ENCODE measurements around the gene HDGFL2.

The HDGFL2 gene

DNA sequence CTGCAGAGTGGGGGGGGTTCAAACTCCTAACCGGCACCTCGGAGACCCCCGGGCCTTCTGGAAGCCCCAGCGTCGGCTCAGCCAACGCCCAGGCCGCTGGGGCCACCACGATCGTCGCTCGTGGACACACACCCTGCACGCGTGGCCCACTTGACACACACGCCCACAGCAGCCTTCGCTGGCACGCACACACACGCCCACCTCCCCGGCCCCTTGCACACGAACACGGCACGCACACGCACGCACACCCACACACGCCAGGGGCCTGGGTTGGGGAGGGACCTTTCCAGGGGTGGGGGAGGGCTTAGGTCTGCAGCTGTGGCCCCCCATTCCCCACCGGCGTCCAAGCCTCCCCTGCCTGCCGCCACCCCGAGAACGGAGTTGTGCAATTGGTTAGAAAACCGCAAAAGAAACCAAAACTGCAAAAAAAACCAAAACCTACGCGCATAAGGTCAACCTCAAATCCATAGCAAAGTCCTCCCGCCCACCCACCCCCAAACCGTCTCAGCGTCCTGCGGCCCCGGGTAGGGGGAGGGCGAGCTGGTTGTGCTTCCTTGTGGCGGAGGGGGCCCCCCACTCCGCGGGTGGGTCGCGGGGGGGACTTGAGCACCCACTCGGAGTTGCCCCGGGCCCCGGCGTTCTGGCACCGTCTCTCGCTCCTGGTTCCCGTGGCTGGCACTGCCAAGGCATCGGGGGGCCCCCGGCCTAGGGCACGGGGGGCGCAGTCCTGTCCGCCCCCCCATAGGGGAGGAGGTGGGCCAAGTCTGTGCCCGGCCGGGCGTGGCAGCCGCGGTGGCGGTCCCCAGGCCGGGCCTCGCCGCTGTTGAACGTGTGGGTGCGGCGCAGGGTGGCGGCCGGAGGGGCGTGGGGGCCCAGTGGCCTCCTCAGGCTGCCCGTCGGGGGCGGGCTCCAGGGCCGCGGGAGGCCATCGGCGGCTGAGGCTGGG, 71.1 kb downstream of the HDGFL2 start:
- no peaks in the 10 kb centered on the region for H3K36me3 ChIP-seq (ENCODE audit: insufficient read depth)
- no peak overlapping the region for H3K4me3 ChIP-seq (IDR thresholded peaks at IDR 0.05; ENCODE audit: insufficient read depth, low read depth, low read length)
- no peaks in the 10 kb centered on the region for H3K79me2 ChIP-seq (ENCODE audit: insufficient read depth, low read depth)
- H3K4me1 ChIP-seq (ENCODE audit: low read depth, poor library complexity, severe bottlenecking), result peaks cover 16% of the 10 kb centered on the region
- peak overlapping the region; percentile 51 for H3K4me2 ChIP-seq
- H4K20me1 ChIP-seq (ENCODE audit: insufficient read depth), result no peaks in the 10 kb centered on the region
- H3K27me3 ChIP-seq (ENCODE audit: insufficient read depth, low read depth), result peaks cover 44% of the 10 kb centered on the region
- H3K9ac ChIP-seq, result peak overlapping the region; percentile 32; the same call in 1 of the 2 replicates
- TF ChIP-seq, protein P1, sequence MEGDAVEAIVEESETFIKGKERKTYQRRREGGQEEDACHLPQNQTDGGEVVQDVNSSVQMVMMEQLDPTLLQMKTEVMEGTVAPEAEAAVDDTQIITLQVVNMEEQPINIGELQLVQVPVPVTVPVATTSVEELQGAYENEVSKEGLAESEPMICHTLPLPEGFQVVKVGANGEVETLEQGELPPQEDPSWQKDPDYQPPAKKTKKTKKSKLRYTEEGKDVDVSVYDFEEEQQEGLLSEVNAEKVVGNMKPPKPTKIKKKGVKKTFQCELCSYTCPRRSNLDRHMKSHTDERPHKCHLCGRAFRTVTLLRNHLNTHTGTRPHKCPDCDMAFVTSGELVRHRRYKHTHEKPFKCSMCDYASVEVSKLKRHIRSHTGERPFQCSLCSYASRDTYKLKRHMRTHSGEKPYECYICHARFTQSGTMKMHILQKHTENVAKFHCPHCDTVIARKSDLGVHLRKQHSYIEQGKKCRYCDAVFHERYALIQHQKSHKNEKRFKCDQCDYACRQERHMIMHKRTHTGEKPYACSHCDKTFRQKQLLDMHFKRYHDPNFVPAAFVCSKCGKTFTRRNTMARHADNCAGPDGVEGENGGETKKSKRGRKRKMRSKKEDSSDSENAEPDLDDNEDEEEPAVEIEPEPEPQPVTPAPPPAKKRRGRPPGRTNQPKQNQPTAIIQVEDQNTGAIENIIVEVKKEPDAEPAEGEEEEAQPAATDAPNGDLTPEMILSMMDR (conservative IDR thresholded peaks at IDR 0.05; ENCODE audit: low read depth, low read length), result no peak
- no peak overlapping the region for H3K27ac ChIP-seq
- peak overlapping the region; percentile 41 for H2AFZ ChIP-seq (ENCODE audit: low read depth)

DNA sequence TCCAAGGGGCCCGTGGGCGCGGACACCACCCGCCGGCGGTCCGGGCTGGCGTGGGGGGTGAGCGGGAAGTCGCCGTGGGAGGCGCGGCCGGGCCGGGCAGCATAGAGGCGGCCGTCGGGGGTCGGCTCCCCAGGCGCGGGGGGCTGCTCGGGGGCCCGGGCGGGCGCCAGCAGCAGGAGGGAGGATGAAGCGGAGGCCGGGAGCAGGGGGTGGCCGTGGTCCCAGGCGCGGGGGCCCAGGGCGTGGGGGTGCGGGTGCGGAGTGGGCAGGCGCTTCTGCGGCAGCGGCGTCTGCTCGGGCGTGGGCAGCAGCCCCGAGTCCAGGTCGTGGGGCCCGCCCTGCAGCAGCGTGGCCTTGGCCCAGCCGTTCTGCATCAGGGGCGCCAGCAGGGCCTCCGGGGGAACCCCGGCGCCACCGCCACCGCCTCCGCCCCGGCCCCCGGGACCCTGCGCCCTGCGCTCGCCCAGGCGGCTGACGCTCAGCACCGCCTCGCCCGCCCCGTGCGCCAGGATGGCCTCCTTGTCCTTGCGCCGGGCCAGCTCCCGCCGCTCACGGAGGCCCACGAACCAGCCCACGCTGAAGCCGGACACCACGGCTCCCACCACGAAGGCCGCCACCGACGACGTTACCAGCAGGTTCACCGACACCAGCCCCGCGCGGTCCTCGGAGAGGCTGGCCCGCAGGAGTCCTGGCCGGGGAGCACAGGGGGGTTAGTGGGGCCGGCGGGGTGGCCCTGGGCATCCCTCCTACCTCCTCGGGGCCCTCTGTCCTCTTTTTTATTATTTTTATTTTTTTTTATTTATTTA, 71.9 kb downstream of the HDGFL2 start:
- no peak overlapping the region for H3K9ac ChIP-seq
- no peaks in the 10 kb centered on the region for H4K20me1 ChIP-seq (ENCODE audit: insufficient read depth)
- peaks cover 45% of the 10 kb centered on the region for H3K27me3 ChIP-seq (ENCODE audit: insufficient read depth, low read depth)
- no peaks in the 10 kb centered on the region for H3K36me3 ChIP-seq (ENCODE audit: insufficient read depth)
- TF ChIP-seq, protein P1 (conservative IDR thresholded peaks at IDR 0.05; ENCODE audit: low read depth, low read length), result no peak
- H3K4me2 ChIP-seq, result no peak overlapping the region
- H2AFZ ChIP-seq (ENCODE audit: low read depth), result no peak overlapping the region
- H3K27ac ChIP-seq, result no peak overlapping the region
- peaks cover 16% of the 10 kb centered on the region for H3K4me1 ChIP-seq (ENCODE audit: low read depth, poor library complexity, severe bottlenecking)
- H3K4me3 ChIP-seq (IDR thresholded peaks at IDR 0.05; ENCODE audit: insufficient read depth, low read depth, low read length), result no peak overlapping the region
- H3K79me2 ChIP-seq (ENCODE audit: insufficient read depth, low read depth), result no peaks in the 10 kb centered on the region

DNA sequence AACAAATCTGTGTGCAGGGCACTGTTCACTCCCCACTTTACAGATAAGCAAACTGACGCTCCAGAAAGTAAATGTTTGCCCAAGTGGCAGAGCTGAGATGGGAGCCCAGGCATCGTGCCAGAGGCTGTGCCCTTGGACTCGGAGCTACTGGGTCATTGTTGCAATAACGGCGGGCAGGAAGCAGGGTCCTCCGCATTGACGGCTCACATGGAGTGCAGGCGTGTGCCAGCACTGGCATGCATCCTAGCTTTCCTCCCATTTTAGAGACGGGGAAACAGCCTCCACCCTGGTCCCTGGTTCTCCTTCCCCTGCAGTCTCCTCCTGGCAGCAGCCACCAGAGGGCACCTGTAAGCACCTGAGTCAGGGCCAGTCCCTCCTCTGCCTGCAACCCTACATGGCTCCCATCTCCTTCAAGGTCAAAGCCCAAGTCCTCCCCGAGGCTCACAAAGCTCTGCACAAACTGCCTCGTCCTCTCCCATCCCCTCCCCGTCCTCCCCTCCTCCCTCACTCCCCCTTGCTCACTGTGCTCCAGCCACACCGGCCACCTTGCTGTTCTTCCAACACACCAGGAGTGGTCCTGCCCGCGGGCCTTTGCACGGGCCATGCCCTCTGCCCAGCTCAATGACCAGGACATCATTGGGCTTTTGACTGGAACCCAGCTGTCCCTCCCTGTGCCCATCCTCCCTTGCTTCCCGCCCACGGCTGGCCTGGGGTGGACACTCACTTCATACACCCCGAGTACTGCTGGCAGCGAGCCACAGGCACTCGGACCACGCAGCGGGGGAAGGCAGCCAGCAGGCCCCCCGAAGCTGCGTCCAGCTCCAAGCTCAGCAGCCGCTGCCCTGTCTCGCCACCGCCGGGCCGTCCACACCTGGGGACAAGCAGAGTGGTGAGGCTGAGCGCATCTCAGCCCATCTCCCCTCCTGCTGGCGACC, 75.5 kb downstream of the HDGFL2 start:
- Histone ChIP-seq H3K4me3 (IDR thresholded peaks at IDR 0.05; ENCODE audit: insufficient read depth, low read depth, low read length) (no peak overlapping the region), H3K4me2 (no peak overlapping the region), H3K9ac (no peak overlapping the region), H3K4me1 (ENCODE audit: low read depth, poor library complexity, severe bottlenecking) (peaks cover 4% of the 10 kb centered on the region), H3K27me3 (ENCODE audit: insufficient read depth, low read depth) (peaks cover 54% of the 10 kb centered on the region), H4K20me1 (ENCODE audit: insufficient read depth) (no peaks in the 10 kb centered on the region), H2AFZ (ENCODE audit: low read depth) (no peak overlapping the region), H3K36me3 (ENCODE audit: insufficient read depth) (no peaks in the 10 kb centered on the region), H3K27ac (no peak overlapping the region), H3K79me2 (ENCODE audit: insufficient read depth, low read depth) (no peaks in the 10 kb centered on the region)
- TF ChIP-seq, protein P1 (conservative IDR thresholded peaks at IDR 0.05; ENCODE audit: low read depth, low read length), result peak; percentile 44

DNA sequence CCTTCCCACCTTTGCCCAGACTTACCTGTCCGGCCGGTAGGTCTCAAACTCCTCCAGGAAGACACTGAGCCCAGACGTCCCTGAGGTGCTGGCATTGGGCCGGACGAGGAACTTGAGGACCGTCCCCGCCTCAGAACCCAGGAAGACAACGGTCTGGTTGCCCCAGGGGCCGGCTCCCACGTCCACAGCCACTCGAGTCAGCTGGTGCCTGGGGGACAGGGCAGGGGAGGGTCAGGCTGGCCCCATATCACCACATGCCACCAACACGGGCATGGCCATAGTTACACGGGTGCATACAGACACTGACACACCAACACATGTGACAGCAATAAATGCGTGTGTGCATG, 76.1 kb downstream of the HDGFL2 start:
- Histone ChIP-seq H2AFZ (ENCODE audit: low read depth) (no peak overlapping the region), H3K9ac (no peak overlapping the region), H4K20me1 (ENCODE audit: insufficient read depth) (no peaks in the 10 kb centered on the region), H3K27ac (no peak overlapping the region), H3K4me3 (IDR thresholded peaks at IDR 0.05; ENCODE audit: insufficient read depth, low read depth, low read length) (no peak overlapping the region), H3K79me2 (ENCODE audit: insufficient read depth, low read depth) (no peaks in the 10 kb centered on the region), H3K4me2 (no peak overlapping the region), H3K36me3 (ENCODE audit: insufficient read depth) (no peaks in the 10 kb centered on the region), H3K27me3 (ENCODE audit: insufficient read depth, low read depth) (peaks cover 58% of the 10 kb centered on the region), H3K4me1 (ENCODE audit: low read depth, poor library complexity, severe bottlenecking) (no peaks in the 10 kb centered on the region)
- TF ChIP-seq, protein P1 (conservative IDR thresholded peaks at IDR 0.05; ENCODE audit: low read depth, low read length), result no peak
